ENCODE measurements around the gene GPC5.

The GPC5 gene

GRCh38 chr13:92547266-92547665, 1148.8 kb downstream of the GPC5 start:
- no peak for DNase-seq (ENCODE audit: low spot score)

- no peak for DNase-seq (ENCODE audit: low spot score)
Measured at GRCh38 chr13:92549276-92549675, 1150.9 kb downstream of the GPC5 start.

- DNase-seq (ENCODE audit: low spot score): no peak
Measured at GRCh38 chr13:92553470-92554114, 1155.2 kb downstream of the GPC5 start.

- DNase-seq (ENCODE audit: low spot score): no peak
Measured at GRCh38 chr13:92560883-92561282, 1162.5 kb downstream of the GPC5 start.

GRCh38 chr13:92564942-92565341, 1166.5 kb downstream of the GPC5 start:
- no peak for DNase-seq (ENCODE audit: low spot score)

GRCh38 chr13:92566767-92567166, 1168.3 kb downstream of the GPC5 start:
- no peak for DNase-seq (ENCODE audit: low spot score)

- DNase-seq (ENCODE audit: low spot score): no peak
Measured at GRCh38 chr13:92572190-92572589, 1173.8 kb downstream of the GPC5 start.

- peak; percentile 11 for DNase-seq (ENCODE audit: low spot score)
Measured at GRCh38 chr13:92573467-92574057, 1175.1 kb downstream of the GPC5 start.

GRCh38 chr13:92574499-92574898, 1176.1 kb downstream of the GPC5 start:
- DNase-seq (ENCODE audit: low spot score): no peak

GRCh38 chr13:92575777-92576176, 1177.4 kb downstream of the GPC5 start:
- no peak for DNase-seq (ENCODE audit: low spot score)

- no peak for DNase-seq (ENCODE audit: low spot score)
Measured at GRCh38 chr13:92578358-92578757, 1179.9 kb downstream of the GPC5 start.

GRCh38 chr13:92589955-92590354, 1191.5 kb downstream of the GPC5 start:
- no peak for DNase-seq (ENCODE audit: low spot score)

- DNase-seq (ENCODE audit: low spot score): no peak
Measured at GRCh38 chr13:92590503-92590908, 1192.1 kb downstream of the GPC5 start.

- no peak for DNase-seq (ENCODE audit: low spot score)
Measured at GRCh38 chr13:92591117-92591516, 1192.7 kb downstream of the GPC5 start.

GRCh38 chr13:92592757-92593156, 1194.3 kb downstream of the GPC5 start:
- DNase-seq (ENCODE audit: low spot score): no peak

GRCh38 chr13:92602560-92602959, 1204.1 kb downstream of the GPC5 start:
- no peak for DNase-seq (ENCODE audit: low spot score)

- DNase-seq (ENCODE audit: low spot score): no peak
Measured at GRCh38 chr13:92609376-92609775, 1211.0 kb downstream of the GPC5 start.

- no peak for DNase-seq (ENCODE audit: low spot score)
Measured at GRCh38 chr13:92612892-92613291, 1214.5 kb downstream of the GPC5 start.

- DNase-seq (ENCODE audit: low spot score): no peak
Measured at GRCh38 chr13:92613921-92614320, 1215.5 kb downstream of the GPC5 start.

GRCh38 chr13:92621985-92622384, 1223.6 kb downstream of the GPC5 start:
- DNase-seq (ENCODE audit: low spot score): no peak

GRCh38 chr13:92622905-92623304, 1224.5 kb downstream of the GPC5 start:
- no peak for DNase-seq (ENCODE audit: low spot score)

GRCh38 chr13:92626274-92626673, 1227.9 kb downstream of the GPC5 start:
- DNase-seq (ENCODE audit: low spot score): no peak

GRCh38 chr13:92640936-92641335, 1242.5 kb downstream of the GPC5 start:
- DNase-seq (ENCODE audit: low spot score): no peak

All from globus pallidus (tissue), 1 donor.